GM21717 (cell line): ENCODE results near the gene TRPM6.
"Not testable (repeated sequence)": the region's sequence is repeated elsewhere in the genome, so short reads cannot be mapped to it uniquely, and the experiment has no call there.

Source experiments
- ATAC-seq: cut with Tn5 transposase; IDR thresholded peaks from one replicate; pipeline ENCODE4 v1.9.1; 2021; ENCODE audit warnings: mild to moderate bottlenecking, moderate library complexity; ENCODE audit not compliant: unreplicated experiment

TRPM6 gene

DNA sequence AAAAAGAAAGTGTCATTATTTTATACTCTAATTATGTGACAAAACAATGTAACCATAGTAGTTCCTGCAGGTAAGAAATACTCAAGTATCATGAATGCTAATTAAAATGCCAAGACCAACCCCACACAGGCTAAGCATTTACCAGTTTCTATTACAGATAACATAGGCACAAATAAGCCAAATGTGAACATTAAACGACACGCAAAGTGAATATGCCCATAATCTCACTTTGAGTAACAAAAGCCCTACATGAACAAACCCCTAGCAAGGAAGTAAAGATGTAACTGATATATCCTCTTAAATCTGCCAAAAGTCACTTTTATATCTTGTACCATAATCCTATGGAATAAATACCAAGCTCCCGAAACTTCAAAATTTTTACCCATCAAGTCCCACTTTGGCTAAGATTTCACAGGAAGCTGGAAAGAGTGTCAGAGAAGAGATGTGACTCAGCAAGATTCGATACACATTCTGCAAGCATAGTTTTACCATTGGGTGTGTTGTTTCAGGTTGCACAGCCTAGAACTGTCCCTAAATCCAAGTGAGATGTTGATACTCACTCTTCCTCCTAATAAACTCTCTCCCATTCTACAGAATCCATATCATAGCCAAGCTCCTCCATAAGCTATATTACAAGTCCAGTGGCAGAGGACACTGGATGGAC, 28.8 kb downstream of the TRPM6 start:
- no peak for ATAC-seq

DNA sequence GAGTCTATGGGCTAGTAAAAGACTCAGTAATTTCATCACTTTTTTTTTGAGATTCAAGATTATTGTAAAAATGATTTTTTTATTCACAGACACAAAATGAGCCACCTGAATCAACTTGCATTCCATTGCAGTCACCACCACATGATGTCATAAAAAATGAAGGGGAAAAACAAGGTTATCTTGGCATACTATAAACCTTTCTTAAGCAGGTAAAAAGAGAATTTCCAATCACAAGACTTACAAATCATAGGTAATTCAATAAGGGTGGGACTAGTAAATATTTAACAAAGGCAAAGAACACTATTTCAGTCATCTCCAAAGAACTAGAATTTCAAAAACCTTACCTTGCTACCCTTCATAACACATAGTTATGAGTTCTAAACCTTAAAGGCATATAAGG, 30.7 kb downstream of the TRPM6 start:
- no peak for ATAC-seq

DNA sequence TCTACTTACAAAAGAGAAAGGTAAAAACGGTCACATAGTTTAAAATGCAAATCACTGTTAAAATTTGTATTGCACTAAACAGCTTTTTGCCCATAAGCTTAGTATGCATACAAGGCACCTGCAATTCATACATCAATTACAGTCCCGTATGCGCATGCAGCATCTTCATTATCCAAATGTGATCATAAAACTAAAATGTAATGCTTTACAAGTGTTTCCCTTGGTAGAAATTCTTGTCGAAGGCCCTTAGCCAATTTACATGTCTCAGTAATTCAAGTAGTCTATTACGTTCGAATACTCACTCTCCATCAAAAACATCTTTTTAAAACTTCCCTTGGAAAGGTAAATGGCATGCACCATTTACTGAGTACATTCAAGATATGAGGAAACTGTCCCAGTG, 32.6 kb downstream of the TRPM6 start:
- no peak for ATAC-seq

DNA sequence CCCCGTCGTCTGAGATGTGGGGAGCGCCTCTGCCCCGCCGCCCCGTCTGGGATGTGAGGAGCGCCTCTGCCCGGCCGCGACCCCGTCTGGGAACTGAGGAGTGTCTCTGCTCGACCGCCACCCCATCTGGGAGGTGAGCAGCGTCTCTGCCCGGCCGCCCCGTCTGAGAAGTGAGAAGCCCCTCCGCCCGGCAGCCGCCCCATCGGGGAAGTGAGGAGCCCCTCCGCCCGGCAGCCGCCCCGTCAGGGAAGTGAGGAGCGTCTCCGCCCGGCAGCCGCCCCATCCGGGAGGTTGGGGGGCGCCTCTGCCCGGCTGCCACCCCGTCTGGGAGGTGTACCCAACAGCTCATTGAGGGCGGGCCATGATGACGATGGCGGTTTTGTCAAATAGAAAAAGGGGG, 34.7 kb downstream of the TRPM6 start:
- not testable (repeated sequence) for ATAC-seq

DNA sequence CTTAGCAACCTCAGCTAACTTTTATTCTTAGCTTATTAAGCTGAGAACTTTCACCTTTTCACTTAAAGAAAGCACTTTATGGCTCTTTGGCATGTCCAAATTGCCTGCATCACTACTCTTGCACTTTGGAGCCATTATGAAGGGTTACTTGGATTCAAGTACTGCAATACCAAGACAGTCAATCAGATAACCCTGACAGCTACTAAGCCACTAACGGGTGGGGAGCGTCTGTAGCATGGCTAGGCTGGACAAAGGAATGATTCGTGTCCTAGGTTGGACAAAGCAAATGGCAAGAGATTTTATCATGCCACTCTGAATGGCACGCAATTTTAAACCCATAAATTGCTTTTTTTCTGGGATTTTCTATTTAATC, 39.6 kb downstream of the TRPM6 start:
- ATAC-seq = no peak

DNA sequence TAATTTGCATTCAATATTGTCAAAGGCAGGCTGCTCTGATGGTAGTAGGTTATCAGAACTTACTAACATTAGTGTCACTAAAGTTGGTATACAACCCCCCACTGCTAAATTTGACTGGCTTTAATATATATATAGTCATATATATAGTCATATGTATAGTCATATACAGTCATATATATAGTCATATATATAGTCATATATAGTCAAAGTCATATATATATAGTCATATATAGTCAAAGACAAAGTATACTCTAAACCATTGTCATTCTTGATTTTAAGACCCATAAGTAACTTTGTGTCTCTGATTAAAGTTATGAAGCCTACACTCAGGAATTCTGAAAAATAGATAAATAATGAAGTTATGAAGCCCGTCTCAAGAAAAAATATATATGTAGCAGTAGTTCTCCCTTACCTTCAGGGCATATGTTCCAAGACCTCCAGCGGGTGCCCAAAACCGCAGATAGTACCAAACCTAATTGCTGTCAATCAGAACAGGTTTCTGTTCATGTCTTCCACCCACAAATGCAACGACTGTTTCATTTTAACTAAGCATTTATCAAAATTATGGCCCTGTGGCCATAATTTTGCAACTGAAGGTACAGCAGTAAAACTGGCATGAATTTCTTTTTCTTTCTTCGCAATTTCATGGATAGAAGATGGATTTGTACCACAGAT, 40.1 kb downstream of the TRPM6 start:
- no peak for ATAC-seq

DNA sequence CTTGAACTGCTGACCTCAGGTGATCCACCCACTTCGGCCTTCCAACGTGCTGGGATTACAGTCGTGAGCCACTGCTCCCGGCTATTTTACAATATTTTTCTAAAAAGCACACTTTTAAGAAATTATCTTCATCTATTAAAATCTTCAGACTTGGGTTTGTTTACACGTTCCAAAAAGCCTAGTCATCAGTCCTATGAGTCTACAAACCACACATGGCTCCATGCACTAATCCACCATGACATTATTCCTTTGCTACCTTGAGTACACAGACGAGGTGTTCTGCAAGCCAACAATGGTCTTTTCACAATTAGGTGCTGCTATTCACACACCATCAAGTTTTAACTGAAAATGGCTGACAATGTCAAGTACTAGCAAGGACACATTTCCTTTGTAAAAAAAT, 41.0 kb downstream of the TRPM6 start:
- no peak for ATAC-seq

DNA sequence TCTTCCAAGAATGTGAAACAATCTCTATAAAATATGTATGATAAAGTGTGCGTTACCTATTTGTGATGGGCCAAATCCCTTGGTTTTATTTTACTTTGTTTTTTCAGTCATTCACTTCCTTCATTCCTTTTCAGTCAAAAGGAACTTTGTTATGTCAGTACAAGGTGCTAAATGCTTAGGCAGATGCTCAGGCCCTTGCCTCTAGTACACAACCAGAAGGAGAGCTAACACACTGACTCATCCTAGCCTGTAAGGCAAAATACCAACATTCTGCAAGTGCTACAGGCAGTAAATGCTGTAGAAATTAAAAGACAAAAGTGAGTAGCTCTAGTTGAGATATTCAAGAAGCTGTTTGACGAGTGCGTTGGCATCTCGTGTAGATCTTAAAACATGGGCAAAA, 49.4 kb downstream of the TRPM6 start:
- ATAC-seq = no peak

DNA sequence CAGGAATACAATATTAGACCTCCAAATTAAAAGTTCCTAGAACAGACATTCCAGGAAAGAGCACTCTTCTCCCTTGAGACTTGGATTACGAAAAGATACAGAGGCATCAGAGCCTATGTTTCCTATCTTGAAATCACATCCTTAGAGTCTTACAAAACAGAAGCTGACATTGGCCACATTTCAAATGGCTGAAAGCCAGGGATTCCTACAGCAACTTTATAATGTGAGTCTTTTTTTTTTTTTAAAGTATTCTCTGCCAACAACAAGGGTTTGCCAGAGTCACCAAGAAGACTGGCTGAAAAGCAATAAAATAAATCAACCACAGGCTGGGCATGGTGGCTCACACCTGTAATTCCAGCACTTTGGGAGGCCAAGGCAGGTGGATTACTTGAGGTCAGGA, 63.1 kb downstream of the TRPM6 start:
- ATAC-seq = no peak

DNA sequence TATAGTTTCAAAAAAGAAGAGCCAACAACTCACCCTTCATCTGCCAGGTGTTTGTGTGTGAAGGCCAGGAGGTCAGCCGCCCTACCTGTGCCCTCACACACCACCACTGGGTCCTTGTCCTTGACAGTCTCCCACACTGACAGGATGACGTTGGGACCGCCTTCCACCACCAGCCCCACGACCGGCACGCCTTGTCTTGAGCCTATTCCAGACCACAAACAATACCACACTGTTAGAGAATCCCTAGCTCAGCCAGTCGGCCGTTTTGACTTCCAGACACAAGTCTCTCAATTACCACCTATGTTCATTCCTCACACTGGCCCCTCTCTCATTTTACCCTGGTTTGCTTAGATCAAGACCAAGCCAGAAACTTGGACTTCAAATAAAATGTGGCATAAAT, 66.1 kb downstream of the TRPM6 start:
- no peak for ATAC-seq

DNA sequence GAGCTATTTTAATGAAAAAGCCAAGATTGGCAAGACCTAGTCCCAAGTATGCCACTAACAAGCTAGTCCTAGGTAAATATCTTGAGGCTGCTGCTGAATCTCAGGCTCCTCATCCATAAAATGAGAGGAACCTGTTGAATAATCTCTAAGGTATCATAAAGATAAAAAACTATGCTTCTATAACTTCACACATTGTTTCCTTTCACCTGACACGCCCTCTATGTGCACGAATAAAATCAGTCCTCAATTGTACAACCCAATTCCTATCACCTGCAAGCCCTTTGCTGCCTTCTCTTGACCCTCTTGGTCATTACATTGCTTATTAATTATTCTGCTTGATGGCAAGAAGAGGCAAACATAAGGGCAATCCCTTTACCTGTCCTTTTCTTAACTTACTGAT, 69.9 kb downstream of the TRPM6 start:
- ATAC-seq = no peak

DNA sequence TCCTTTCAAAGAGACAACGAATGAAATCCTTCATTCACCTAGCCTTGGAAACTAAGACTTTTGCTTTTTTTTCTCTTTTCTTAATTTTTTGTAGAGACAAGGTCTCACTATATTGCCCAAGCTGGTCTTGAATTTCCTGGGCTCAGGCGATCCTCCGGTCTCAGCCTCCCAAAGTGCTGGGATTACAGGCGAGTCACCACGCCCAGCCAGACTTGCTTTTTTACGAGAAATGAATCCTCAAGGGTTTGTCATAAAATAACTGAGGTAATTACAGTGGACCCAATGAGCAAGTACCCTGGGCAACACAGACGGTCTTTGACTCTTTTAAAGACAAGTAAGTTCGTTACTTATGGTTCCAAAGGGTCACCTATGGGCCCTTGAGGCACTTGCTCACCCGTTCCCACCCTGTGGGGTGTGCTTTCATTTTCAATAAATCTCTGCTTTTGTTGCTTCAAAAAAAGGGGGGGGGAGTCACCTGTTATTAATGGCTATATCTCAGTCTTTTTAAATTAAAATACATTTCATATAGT, 70.4 kb downstream of the TRPM6 start:
- no peak for ATAC-seq

DNA sequence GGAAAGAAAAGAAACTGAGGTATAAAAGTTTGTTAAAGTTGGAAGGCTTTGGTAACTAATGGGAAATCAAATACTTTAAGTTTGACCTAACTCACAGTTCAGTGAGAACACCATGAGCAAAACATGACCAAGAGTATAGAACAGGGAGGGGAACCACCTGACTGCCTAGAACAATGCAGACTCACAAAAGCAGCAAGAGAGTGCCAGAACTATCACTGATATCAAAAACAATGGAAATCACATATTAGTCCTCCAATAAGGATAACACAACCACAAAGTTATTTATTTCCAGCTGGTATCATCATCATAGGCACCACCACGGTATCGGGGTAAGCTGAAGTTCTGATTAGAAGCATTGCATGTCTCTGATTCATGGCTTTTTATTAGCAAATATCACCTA, 77.5 kb downstream of the TRPM6 start:
- no peak for ATAC-seq

DNA sequence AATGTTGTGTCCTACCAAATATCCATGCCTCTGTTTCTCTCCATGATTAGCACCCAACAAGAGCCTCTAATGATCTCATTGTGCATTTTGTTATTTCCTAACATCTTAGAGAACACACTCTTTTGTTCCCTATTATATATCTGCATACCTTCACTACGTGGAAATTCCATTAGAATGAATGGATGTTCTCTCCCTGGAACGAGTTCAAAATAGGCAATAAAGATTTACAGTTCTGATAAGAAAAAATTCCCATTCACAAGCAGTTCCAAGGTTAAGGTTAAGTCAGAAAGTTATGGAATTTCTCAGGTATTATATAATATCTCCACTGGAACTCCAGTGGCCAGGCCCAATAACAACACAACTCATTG, 83.7 kb downstream of the TRPM6 start:
- no peak for ATAC-seq

DNA sequence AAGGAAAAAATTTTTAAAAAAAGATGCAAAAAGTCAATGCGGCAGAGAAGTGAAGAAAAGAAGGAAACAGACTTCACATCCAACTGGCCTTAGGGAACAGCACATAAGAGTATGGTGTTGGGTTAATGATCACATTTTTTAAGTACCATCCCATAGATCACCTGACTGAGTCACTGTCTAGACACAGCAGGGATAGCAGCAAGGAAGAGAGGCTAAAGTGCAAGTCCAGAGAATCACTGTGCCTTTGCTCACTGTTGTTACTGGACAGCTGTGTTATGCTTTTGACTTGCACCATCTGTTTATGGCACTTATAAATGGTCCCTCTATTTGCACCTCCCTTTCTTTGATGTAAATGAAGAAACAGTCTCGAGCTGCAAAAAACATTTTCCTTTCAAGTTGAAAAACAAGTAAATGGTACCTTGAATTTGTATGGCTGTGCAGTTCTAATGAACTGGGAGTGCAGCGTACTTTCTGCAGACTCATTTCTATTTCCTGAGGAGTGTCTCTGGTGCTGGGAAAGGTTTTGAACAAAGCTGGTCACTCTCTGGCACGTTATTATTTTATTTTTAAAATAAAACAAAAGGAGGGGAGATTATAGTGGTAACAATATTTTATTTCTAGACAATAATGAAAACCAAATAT, 84.2 kb downstream of the TRPM6 start:
- ATAC-seq = no peak

DNA sequence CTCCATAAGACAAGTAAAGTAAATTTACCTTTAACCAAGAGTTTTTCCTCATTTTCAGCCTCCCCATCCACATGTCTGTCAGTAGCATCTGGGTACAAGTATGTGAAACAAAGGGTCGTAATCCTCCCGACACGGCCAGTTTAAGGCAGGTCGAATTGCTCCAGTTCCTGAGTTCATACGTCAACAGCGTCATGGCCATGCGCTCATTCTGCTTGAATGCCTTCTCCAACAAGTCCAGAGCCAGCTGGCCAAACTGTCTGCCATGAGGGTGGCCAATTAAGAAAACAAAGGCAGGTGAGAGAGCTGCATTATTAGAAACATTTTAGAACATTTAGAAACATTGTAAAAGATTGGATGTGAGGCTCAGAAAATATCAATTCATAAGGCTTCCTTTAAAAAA, 87.5 kb downstream of the TRPM6 start:
- no peak for ATAC-seq

DNA sequence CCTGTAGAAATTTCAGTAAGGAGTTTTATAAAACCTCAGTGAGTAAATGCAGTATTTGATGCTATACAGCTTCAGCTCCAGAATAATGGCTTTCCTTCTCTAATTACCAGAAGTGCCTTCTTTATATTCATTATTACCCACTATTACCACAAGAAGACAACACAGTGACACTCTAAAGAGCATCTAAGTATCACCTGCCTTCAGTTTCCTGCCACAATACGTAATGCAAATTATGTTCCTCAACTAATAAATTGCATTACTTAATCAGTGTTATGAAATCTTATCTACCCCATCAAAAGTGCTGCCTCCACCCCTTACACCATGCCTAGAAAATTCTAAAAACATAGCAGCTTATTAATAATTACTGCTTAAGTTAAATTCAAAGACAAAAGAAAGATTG, 91.9 kb downstream of the TRPM6 start:
- ATAC-seq = no peak

DNA sequence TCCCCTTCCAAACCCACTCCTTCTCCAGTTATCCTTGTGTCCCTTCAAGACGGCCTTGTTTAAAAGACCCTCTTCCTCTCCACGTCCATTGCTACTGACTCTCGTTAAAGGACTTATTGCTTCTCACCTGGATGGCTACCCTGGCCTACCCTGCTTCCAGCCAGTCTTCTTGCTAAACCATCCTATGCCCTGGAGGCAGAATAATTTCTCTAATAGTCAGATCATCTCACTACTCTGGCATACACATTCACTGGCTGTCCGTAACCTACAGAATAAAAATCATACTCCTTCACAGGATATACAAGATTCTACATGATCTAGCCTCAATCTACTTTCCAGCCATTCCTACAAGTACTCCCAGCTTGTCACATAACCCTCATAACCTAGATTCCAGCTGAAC, 92.6 kb downstream of the TRPM6 start:
- ATAC-seq = no peak

DNA sequence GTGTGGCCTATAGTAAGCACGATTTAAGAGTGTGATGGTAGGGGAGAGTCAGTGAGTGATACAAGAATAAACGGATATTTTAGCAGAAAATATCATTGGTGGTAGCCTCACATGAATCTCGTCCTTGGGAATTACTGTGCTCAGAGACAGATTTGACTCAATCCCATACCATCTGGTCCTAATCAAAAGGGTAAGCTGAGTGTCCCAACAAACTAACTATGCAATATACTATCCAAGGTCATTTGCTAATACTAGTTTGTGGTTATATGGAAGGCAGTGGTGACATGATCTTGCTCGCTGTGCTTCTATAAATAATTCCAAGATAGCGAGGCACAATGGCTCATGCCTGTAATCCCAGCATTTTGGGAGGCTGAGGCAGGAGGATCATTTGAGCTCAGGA, 103.2 kb downstream of the TRPM6 start:
- ATAC-seq = no peak

DNA sequence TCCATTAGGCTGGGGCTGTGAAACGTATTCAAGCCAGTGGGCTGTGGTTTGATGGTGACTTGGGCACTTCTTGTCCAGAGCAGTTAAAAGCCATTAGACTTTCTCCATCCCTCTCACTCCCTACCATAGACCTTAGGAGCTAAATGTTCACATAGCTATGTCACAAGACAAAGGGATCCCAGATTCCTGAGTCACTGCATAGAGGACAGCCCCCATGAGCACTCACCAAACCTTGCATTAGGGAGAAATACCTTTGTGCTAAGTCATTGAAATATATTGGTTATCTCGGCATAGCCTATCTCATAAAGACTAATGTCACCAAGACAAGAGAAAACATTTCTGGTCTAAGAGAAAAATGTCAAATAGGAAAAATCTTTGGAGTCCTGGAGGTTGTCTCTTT, 104.3 kb downstream of the TRPM6 start:
- no peak for ATAC-seq

DNA sequence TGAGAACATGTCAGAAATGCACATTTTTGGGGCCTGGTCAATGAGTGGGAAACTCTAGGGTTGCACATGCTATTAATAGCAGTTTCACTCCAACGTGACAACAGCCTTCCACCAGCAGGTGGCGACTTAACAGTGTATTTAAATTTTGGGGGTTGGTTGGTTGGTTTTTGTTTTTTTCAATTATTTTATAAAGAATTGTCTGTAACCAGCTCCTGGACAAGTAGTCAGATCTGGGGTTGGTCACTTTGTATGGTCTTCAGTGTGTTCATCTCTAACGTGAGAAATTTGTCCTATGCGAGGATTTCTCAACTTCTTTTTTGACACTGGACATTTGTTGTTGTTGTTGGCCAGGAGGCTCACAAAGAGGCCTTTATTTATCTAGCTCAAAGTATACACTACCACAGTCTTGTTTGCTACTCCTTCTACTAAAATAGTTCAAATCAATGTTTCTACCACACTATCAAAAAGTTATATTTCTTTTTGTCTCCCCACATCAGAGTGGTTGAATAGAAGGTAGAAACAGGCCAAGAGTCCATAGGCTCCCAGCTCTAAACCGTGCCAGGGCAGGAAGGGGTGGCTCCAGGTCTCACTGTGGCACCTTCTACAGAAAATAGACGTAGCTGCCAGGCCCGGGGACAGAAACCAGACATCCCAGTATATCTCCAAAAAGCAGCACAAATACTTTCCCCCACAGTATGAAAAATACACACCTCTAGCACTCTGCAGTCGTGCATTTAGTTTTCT, 110.4 kb downstream of the TRPM6 start:
- peak; percentile 53 for ATAC-seq

DNA sequence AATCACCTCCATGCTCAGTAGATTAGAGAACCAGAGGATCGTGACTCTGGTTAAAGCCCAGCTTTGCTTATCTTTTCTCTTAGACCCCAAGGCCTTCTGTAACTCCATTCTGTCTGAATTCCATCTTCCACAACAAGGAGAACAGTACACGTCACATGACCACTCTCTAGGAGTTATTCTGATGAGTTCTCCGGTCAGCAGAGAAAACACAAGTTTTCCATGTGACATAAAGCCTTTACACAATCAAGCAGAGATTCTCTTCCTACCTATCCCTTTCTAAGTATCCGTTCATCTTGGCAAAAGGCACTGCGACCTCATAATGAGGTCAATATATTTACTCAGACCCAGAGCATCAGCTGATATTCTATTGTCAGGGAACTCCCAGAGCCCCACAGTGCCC, 112.3 kb downstream of the TRPM6 start:
- ATAC-seq = no peak
